ENCODE data around the gene AKR1A1. TPM values are rescaled to one million over a fixed set of nuclear protein-coding genes. Genes with fewer than 3 reads are reported as not detected.
A peak's percentile ranks its signal among the peaks of the same experiment; 100 is the strongest.

AKR1A1 gene
- total RNA-seq, 6 experiments from 2014 or later = 105 to 125 (median 119) TPM

DNA sequence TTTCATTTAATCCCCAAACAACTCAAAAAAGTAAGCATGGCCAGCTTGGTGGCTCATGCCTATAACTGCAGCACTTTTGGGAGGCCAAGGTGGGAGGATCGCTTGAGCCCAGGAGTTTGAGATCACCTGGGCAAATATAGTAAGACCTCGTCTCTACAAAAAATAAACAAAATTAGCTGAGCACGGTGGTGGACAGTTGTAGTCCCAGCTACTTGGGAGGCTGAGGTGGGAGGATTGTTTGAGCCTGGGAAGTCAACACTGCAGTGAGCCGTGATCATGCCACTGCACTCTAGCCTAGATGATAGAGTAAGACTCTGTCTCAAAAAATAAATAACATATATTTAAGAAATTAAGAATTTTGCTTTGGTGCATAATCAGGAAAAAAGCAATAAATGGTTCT lies 6.1 kb upstream of the AKR1A1 start:
- Mint-ChIP-seq H3K36me3 (ENCODE audit: low read depth) (no peaks in the 10 kb centered on the region), H3K27me3 (ENCODE audit: insufficient read depth) (peaks cover 4% of the 10 kb centered on the region; the same call in 1 of the 2 replicates), H3K9me3 (no peaks in the 10 kb centered on the region), H3K4me1 (ENCODE audit: low read depth) (no peaks in the 10 kb centered on the region), H3K27ac (no peak overlapping the region), H3K4me3 (no peak overlapping the region)
- TF ChIP-seq, protein P1, sequence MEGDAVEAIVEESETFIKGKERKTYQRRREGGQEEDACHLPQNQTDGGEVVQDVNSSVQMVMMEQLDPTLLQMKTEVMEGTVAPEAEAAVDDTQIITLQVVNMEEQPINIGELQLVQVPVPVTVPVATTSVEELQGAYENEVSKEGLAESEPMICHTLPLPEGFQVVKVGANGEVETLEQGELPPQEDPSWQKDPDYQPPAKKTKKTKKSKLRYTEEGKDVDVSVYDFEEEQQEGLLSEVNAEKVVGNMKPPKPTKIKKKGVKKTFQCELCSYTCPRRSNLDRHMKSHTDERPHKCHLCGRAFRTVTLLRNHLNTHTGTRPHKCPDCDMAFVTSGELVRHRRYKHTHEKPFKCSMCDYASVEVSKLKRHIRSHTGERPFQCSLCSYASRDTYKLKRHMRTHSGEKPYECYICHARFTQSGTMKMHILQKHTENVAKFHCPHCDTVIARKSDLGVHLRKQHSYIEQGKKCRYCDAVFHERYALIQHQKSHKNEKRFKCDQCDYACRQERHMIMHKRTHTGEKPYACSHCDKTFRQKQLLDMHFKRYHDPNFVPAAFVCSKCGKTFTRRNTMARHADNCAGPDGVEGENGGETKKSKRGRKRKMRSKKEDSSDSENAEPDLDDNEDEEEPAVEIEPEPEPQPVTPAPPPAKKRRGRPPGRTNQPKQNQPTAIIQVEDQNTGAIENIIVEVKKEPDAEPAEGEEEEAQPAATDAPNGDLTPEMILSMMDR (IDR thresholded peaks at IDR 0.05) = no peak
- DNase-seq = no peak

DNA sequence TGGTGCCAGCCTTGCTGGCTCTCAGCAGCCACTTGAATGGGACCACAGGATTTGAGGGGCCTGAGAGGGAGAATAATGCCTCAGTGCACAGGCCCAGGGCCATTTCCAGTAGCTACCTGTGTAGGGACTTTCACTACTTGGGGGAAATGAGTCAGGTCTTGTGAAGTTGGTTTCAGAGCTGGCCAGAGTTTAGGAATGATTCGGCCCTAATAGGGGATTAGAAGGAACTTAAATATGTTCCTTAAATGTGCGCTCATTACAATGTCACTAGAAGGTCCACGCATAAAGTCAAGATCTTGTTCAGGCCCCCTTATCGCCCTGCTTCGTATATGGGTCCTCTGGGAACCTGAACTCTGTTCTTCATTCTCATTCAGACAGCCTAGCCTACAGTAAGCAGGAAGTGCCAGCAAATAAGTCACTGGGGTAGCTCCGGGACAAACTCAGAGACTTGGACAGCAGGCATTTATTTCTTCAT lies 5.6 kb upstream of the AKR1A1 start:
- TF ChIP-seq, protein P1 (IDR thresholded peaks at IDR 0.05) = no peak
- H3K27me3 Mint-ChIP-seq (ENCODE audit: insufficient read depth) = peaks cover 2% of the 10 kb centered on the region; the same call in 1 of the 2 replicates

GRCh38 chr1:45545553-45546310 lies 4.9 kb upstream of the AKR1A1 start:
- H3K9me3 Mint-ChIP-seq = no peaks in the 10 kb centered on the region
- no peaks in the 10 kb centered on the region for H3K4me1 Mint-ChIP-seq (ENCODE audit: low read depth)
- TF ChIP-seq, protein P1 (IDR thresholded peaks at IDR 0.05) = no peak
- no peak overlapping the region for H3K27ac Mint-ChIP-seq
- H3K27me3 Mint-ChIP-seq (ENCODE audit: insufficient read depth) = peaks cover 5% of the 10 kb centered on the region
- H3K4me3 Mint-ChIP-seq = no peak overlapping the region
- no peak for DNase-seq
- H3K36me3 Mint-ChIP-seq (ENCODE audit: low read depth) = no peaks in the 10 kb centered on the region

More for the DNA sequence above, 5.6 kb upstream of the AKR1A1 start:
- Mint-ChIP-seq H3K4me1 (ENCODE audit: low read depth) (no peaks in the 10 kb centered on the region), H3K36me3 (ENCODE audit: low read depth) (no peaks in the 10 kb centered on the region), H3K9me3 (no peaks in the 10 kb centered on the region), H3K4me3 (no peak overlapping the region), H3K27ac (no peak overlapping the region)
- no peak for DNase-seq

DNA sequence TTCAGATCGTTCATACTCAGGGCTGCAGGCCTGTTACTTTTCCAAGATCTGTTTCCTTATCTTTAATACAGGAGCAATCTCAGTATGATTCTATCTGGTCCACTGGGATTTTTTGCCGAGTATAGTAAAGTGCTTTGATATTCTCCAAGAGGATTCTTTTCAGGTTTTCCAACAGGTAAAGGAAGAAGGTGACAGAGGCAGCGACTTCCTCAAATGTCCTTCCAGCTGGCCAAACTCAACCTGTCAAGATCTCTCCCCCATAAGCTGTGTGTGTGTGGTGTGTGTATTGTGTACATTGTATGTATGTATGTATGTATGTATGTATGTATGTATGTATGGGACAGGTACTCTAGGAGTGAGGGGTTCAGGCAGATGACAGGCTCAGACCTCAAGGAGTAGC lies 1.1 kb downstream of the AKR1A1 start:
- TF ChIP-seq, protein P1 (IDR thresholded peaks at IDR 0.05) = no peak
- peak overlapping the region; percentile 100 for H3K4me3 Mint-ChIP-seq
- peaks cover 21% of the 10 kb centered on the region for H3K4me1 Mint-ChIP-seq (ENCODE audit: low read depth)
- DNase-seq = no peak
- peak overlapping the region; percentile 98; the same call in 1 of the 2 replicates for H3K27ac Mint-ChIP-seq
- H3K9me3 Mint-ChIP-seq = no peaks in the 10 kb centered on the region
- peaks cover 12% of the 10 kb centered on the region for H3K36me3 Mint-ChIP-seq (ENCODE audit: low read depth)
- H3K27me3 Mint-ChIP-seq (ENCODE audit: insufficient read depth) = peaks cover 3% of the 10 kb centered on the region; the same call in 1 of the 2 replicates

- DNase-seq = no peak
- peaks cover 12% of the 10 kb centered on the region for H3K36me3 Mint-ChIP-seq (ENCODE audit: low read depth)
- peaks cover 23% of the 10 kb centered on the region for H3K4me1 Mint-ChIP-seq (ENCODE audit: low read depth)
- H3K27ac Mint-ChIP-seq = no peak overlapping the region
- no peaks in the 10 kb centered on the region for H3K9me3 Mint-ChIP-seq
- H3K27me3 Mint-ChIP-seq (ENCODE audit: insufficient read depth) = peaks cover 3% of the 10 kb centered on the region; the same call in 1 of the 2 replicates
- TF ChIP-seq, protein P1 (IDR thresholded peaks at IDR 0.05) = no peak
- peak overlapping the region; percentile 100 for H3K4me3 Mint-ChIP-seq
Measured at GRCh38 chr1:45552331-45552730, 1.7 kb downstream of the AKR1A1 start.

Measured in HFFc6 (cell line).